Activated CD8-positive, alpha-beta memory T cell treated with anti-CD3 and anti-CD28 coated beads, Interleukin-2, amount 50 U/mL, for 48 hours (primary cell): ENCODE results near the gene F11R.
"Not testable (repeated sequence)": the region's sequence is repeated elsewhere in the genome, so short reads cannot be mapped to it uniquely, and the experiment has no call there.

Source experiments
- DNase-seq: peaks from one replicate; pipeline ENCODE4 v3.0.0-alpha.2; 2020

Gene F11R

GRCh38 chr1:161020509-161021164 lies at the start of gene F11R:
TSS of gene F11R (minus strand) at chr1:161021152. CDS start at chr1:161021073, 79 bp downstream.
- DNase-seq = peak; percentile 67

- DNase-seq = peak; percentile 86
Measured at GRCh38 chr1:161069731-161070270, 48.8 kb upstream of the F11R start, which contains the start of gene ARHGAP30. TSS of gene ARHGAP30 (minus strand) at chr1:161069891. CDS start at chr1:161069624, 267 bp downstream.

GRCh38 chr1:161069241-161069640 lies 48.3 kb upstream of the F11R start:
- peak; percentile 66 for DNase-seq

GRCh38 chr1:161068306-161069234 lies 47.6 kb upstream of the F11R start:
- peak; percentile 84 for DNase-seq

GRCh38 chr1:161066694-161067093 lies 45.7 kb upstream of the F11R start:
- no peak for DNase-seq

- not testable (repeated sequence) for DNase-seq
Measured at GRCh38 chr1:161065681-161066080, 44.7 kb upstream of the F11R start.

GRCh38 chr1:161063936-161064335 lies 43.0 kb upstream of the F11R start:
- DNase-seq = not testable (repeated sequence)

- no peak for DNase-seq
Measured at GRCh38 chr1:161061419-161061818, 40.5 kb upstream of the F11R start.

- DNase-seq = no peak
Measured at GRCh38 chr1:161059293-161059692, 38.3 kb upstream of the F11R start.

- DNase-seq = no peak
Measured at GRCh38 chr1:161054805-161055204, 33.9 kb upstream of the F11R start.

- DNase-seq = no peak
Measured at GRCh38 chr1:161054232-161054631, 33.3 kb upstream of the F11R start.

- no peak for DNase-seq
Measured at GRCh38 chr1:161052899-161053298, 31.9 kb upstream of the F11R start.

GRCh38 chr1:161051219-161051618 lies 30.3 kb upstream of the F11R start:
- DNase-seq = no peak

GRCh38 chr1:161048949-161049722 lies 28.2 kb upstream of the F11R start:
- DNase-seq = no peak

GRCh38 chr1:161047436-161048420 lies 26.8 kb upstream of the F11R start:
- DNase-seq = no peak

- no peak for DNase-seq
Measured at GRCh38 chr1:161046605-161047228, 25.8 kb upstream of the F11R start.

GRCh38 chr1:161045736-161046604 lies 25.0 kb upstream of the F11R start, which contains the start of gene USF1:
TSS of gene USF1 (minus strand) at chr1:161045977. CDS start at chr1:161043275, 2,702 bp downstream.
- peak; percentile 93 for DNase-seq

GRCh38 chr1:161044908-161045735 lies 24.2 kb upstream of the F11R start:
- peak; percentile 83 for DNase-seq

GRCh38 chr1:161044535-161044907 lies 23.6 kb upstream of the F11R start:
- no peak for DNase-seq
